Pancreas (tissue), 10 donors: Measurements from ENCODE around the gene SLC35F2. TPM values are rescaled to one million over a fixed set of nuclear protein-coding genes. Genes with fewer than 3 reads are reported as not detected.
A peak's percentile ranks its signal among the peaks of the same experiment; 100 is the strongest.
"Not testable (repeated sequence)": the region's sequence is repeated elsewhere in the genome, so short reads cannot be mapped to it uniquely, and the experiment has no call there.

ENCODE experiments used
- ATAC-seq, 4 donors: fragments of 200-7000 bp; cut with Tn5 transposase; one replicate each; pipeline versions ENCODE4 v1.8.0 to v1.9.1; 2020; ENCODE audit warnings: mild to moderate bottlenecking in 4 of 4, moderate library complexity in 4 of 4
- DNase-seq, 6 donors: peaks; one replicate each; pipeline ENCODE4 v3.0.0-alpha.2; 2020
- FAIRE-seq: peaks from 2 replicates; lab custom pipeline; 2012; peaks lifted over from hg19 to GRCh38; lab: Jason Lieb, UNC
- H3K27ac ChIP-seq, 4 donors: fragments of 200-600 bp; sonication (generic); 1 replicate in 3 of 4; 2 replicates in 1 of 4; pipeline versions ENCODE4 v1.5.0 to v1.8.0; 2020
- H3K27me3 ChIP-seq, 4 donors: fragments of 200-600 bp; one replicate each; pipeline ENCODE4 v1.8.0; 2021
- H3K36me3 ChIP-seq, 3 donors: fragments of 200-600 bp; sonication (generic) in 1 of 3; one replicate each; pipeline versions ENCODE4 v1.5.0 to v1.8.0; 2020 to 2021
- H3K4me1 ChIP-seq, 3 donors: fragments of 200-600 bp; one replicate each; pipeline ENCODE4 v1.8.0; 2021
- H3K4me3 ChIP-seq, 4 donors: fragments of 200-600 bp; sonication (generic) in 2 of 4; one replicate each; pipeline versions ENCODE4 v1.5.0 to v1.8.0; 2020 to 2021
- H3K9me3 ChIP-seq, 4 donors: fragments of 200-600 bp; one replicate each; pipeline ENCODE4 v1.8.0; 2021
- CTCF ChIP-seq, 4 donors: fragments of 200-600 bp; sonication (generic) in 3 of 4; IDR thresholded peaks; one replicate each; pipeline versions ENCODE4 v1.5.0 to v1.8.0; 2021; ENCODE audit warnings: antibody characterized with exemption in 4 of 4
- WGBS, 2 donors: extraction: QIAGEN DNeasy Blood & Tissue Kit; methylation state at CpG; one replicate each; pipeline ENCODE4 v1.1.7; 2013; 5-methylcytosine and 5-hydroxymethylcytosine counted together
- intact Hi-C, 3 donors: fragments of 100-400 bp; cut with DNase I; formaldehyde crosslinking; loops; one replicate each; pipeline versions ENCODE4 v1.11.1 to v1.14.2; 2022
- polyA plus RNA-seq, 2 donors: library from polyadenylated mRNA; stranded (reverse); fragments of 200-250 nt; gene quantifications; one replicate each; pipeline ENCODE4 v1.2.3, GENCODE V29; 2013
- total RNA-seq, 6 donors: library from RNA; stranded (reverse); fragmentation: NEBNext Ultra II Directional in 4 of 6; extraction: Animal tissue kit (Norgen Biotek cat#: 25700) in 4 of 6; gene quantifications; one replicate each; pipeline versions ENCODE4 v1.2.1 to v1.2.4, GENCODE V29; 2021 to 2023
- donor health status: healthy with polysubstance abuse.
- donor health status: DM: no; HTN: no; CAD: no; lungs with moderate emphysema.
- donor health status: DM: no; HTN: no; CAD: no.
- donor health status: control.
- donor health status: control.
- donor health status: Bipolar disorder and iron deficiency.
- donor health status: DM: yes; HTN: yes; CAD: no.
- donor health status: DM: no; HTN: no; CAD: no.
- donor health status: DM: no; HTN: no; CAD: no.
- donor health status: DM: yes; HTN: yes; CAD: no.

The SLC35F2 gene
- total RNA-seq (1 to 10 TPM; 4.3 to 6.7 (median 5.8) TPM), polyA plus RNA-seq (1 to 10 TPM; 2.8 to 3.5 TPM)

- TF ChIP-seq CTCF (IDR thresholded peaks at IDR 0.05): no peak
- WGBS, 2 donors: 0% methylated on average over 61 to 73 of the region's 73 CpGs
- Histone ChIP-seq H3K27me3 (no peaks in the 10 kb centered on the region), H3K4me3 (peak within 1 kb of the TSS; percentile 68 to 84 (median 80)), H3K9me3 (no peaks in the 10 kb centered on the region), H3K4me1 (no peaks in the 10 kb centered on the region), H3K27ac (peak within 1 kb of the TSS; percentile 58 to 82 (median 65)), H3K36me3 (no peaks in the 10 kb centered on the region)
- intact Hi-C loops: no loop called here
- FAIRE-seq (no peak), ATAC-seq (peak; percentile 83 to 93 (median 89)), DNase-seq (peak; percentile 59 to 83 (median 72))
These were observed at the start of gene SLC35F2 for GRCh38 chr11:107858217-107859070. Gene SLC35F2, minus strand, starts transcription at chr11:107858787. Its CDS starts 20 bp downstream, at chr11:107858767.

GRCh38 chr11:107908211-107908610 is 49.6 kb upstream of the SLC35F2 start:
- no peak overlapping the region for H3K4me3 ChIP-seq
- DNase-seq (no peak), ATAC-seq (no peak), FAIRE-seq (no peak)
- H3K4me1 ChIP-seq: no peaks in the 10 kb centered on the region
- intact Hi-C loops: no loop called here
- H3K27ac ChIP-seq: no peak overlapping the region
- TF ChIP-seq CTCF (IDR thresholded peaks at IDR 0.05): no peak
- 70 to 72% methylated on average over 23 of the region's 23 CpGs for WGBS, 2 donors
- H3K9me3 ChIP-seq: no peaks in the 10 kb centered on the region
- H3K27me3 ChIP-seq: no peaks in the 10 kb centered on the region
- H3K36me3 ChIP-seq: no peaks in the 10 kb centered on the region

GRCh38 chr11:107898270-107898669 is 39.7 kb upstream of the SLC35F2 start:
- H3K4me1 ChIP-seq: no peaks in the 10 kb centered on the region
- intact Hi-C loops: no loop called here
- FAIRE-seq (no peak), DNase-seq (no peak), ATAC-seq (peak in 3 of 4 donors; percentile 65 to 73 (median 72))
- H3K36me3 ChIP-seq: no peaks in the 10 kb centered on the region
- H3K27me3 ChIP-seq: no peaks in the 10 kb centered on the region
- peak in 2 of 4 donors; percentile 14 to 21 for TF ChIP-seq CTCF (IDR thresholded peaks at IDR 0.05)
- 22 to 24% methylated on average over 1 of the region's 1 CpG for WGBS, 2 donors
- no peak overlapping the region for H3K27ac ChIP-seq
- no peaks in the 10 kb centered on the region for H3K9me3 ChIP-seq
- no peak overlapping the region for H3K4me3 ChIP-seq

GRCh38 chr11:107882095-107882820 is 23.7 kb upstream of the SLC35F2 start:
- Histone ChIP-seq H3K27me3 (no peaks in the 10 kb centered on the region), H3K27ac (no peak overlapping the region), H3K4me3 (no peak overlapping the region), H3K4me1 (no peaks in the 10 kb centered on the region), H3K36me3 (no peaks in the 10 kb centered on the region), H3K9me3 (no peaks in the 10 kb centered on the region)
- FAIRE-seq (no peak), ATAC-seq (no peak), DNase-seq (no peak)
- WGBS, 2 donors: 94 to 95% methylated on average over 3 of the region's 3 CpGs
- intact Hi-C loops: no loop called here
- no peak for TF ChIP-seq CTCF (IDR thresholded peaks at IDR 0.05)

- intact Hi-C loops, H3K9me3 ChIP-seq: not testable (repeated sequence)
These were observed 22.9 kb upstream of the SLC35F2 start for GRCh38 chr11:107881471-107881870.

More at GRCh38 chr11:107881471-107881870, 22.9 kb upstream of the SLC35F2 start:
- WGBS, 2 donors: 83 to 86% methylated on average over 8 to 9 of the region's 9 CpGs
- not testable (repeated sequence) for H3K4me3 ChIP-seq, ATAC-seq, FAIRE-seq, DNase-seq, H3K27me3 ChIP-seq, H3K4me1 ChIP-seq, H3K27ac ChIP-seq, H3K36me3 ChIP-seq
